ENCODE measurements around the gene CEP89. TPM values are rescaled to one million over a fixed set of nuclear protein-coding genes. Genes with fewer than 3 reads are reported as not detected.

CEP89 gene
- total and polyA plus RNA-seq, 2 donors, result 6.8 to 12.5 TPM

- 99% methylated on average over 12 of the region's 12 CpGs for WGBS
- Histone ChIP-seq H3K4me1 (ENCODE audit: control insufficient read depth in 2 of 2, insufficient read depth in 2 of 2, low read length in 2 of 2) (no peaks in the 10 kb centered on the region), H3K4me3 (ENCODE audit: low read length in 2 of 2) (no peak overlapping the region), H3K27me3 (ENCODE audit: control insufficient read depth in 2 of 2, insufficient read depth in 1 of 2, low read length in 1 of 2) (no peaks in the 10 kb centered on the region), H3K9me3 (ENCODE audit: control insufficient read depth in 2 of 2, insufficient read depth in 1 of 2, low read length in 1 of 2) (no peaks in the 10 kb centered on the region), H3K36me3 (ENCODE audit: control insufficient read depth in 2 of 2, insufficient read depth in 2 of 2, low read length in 1 of 2) (peaks cover 0 to 13% of the 10 kb centered on the region in 2 donors), H3K27ac (ENCODE audit: low read depth in 1 of 2, low read length in 1 of 2) (no peak overlapping the region)
- DNase-seq (ENCODE audit: low read depth in 6 of 9, low spot score in 9 of 9), result no peak
These were observed 92.8 kb downstream of the CEP89 start for GRCh38 chr19:32878988-32879387.

GRCh38 chr19:32877977-32878745 is 93.6 kb downstream of the CEP89 start:
- WGBS, result 98% methylated on average over 14 of the region's 14 CpGs
- H3K27ac ChIP-seq (ENCODE audit: low read depth in 1 of 2, low read length in 1 of 2), result no peak overlapping the region
- H3K27me3 ChIP-seq (ENCODE audit: control insufficient read depth in 2 of 2, insufficient read depth in 1 of 2, low read length in 1 of 2), result no peaks in the 10 kb centered on the region
- no peaks in the 10 kb centered on the region for H3K9me3 ChIP-seq (ENCODE audit: control insufficient read depth in 2 of 2, insufficient read depth in 1 of 2, low read length in 1 of 2)
- H3K4me1 ChIP-seq (ENCODE audit: control insufficient read depth in 2 of 2, insufficient read depth in 2 of 2, low read length in 2 of 2), result no peaks in the 10 kb centered on the region
- peaks cover 0 to 13% of the 10 kb centered on the region in 2 donors for H3K36me3 ChIP-seq (ENCODE audit: control insufficient read depth in 2 of 2, insufficient read depth in 2 of 2, low read length in 1 of 2)
- DNase-seq (ENCODE audit: low read depth in 6 of 9, low spot score in 9 of 9), result no peak
- no peak overlapping the region for H3K4me3 ChIP-seq (ENCODE audit: low read length in 2 of 2)

DNA sequence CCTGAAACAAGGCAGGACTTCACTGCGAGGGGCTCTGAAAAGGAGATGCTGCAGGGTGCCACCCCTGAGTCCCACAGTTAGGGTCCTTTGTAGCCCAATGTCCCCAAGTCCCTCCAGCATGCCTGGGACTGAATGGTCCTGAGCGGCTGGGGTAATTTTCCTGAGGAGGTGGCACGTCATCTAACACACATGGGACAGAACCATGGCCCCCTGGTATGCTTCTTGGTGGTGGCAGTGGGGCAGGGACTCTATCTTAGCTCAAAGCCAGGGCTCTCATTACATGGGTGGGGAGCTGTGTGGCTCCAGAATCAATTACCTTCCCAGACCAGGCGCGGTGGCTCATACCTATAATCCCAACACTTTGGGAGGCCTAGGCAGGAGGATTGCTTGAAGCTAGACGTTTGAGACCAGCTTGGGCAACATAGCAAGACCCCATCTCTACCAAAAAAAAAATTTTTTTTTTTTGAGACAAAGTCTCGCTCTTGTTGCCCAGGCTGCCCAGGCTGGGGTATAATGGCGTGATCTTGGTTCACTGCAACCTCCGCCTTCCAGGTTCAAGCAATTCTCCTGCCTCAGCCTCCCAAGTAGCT is 94.3 kb downstream of the CEP89 start:
- no peak overlapping the region for H3K4me3 ChIP-seq (ENCODE audit: low read length in 2 of 2)
- H3K4me1 ChIP-seq (ENCODE audit: control insufficient read depth in 2 of 2, insufficient read depth in 2 of 2, low read length in 2 of 2), result no peaks in the 10 kb centered on the region
- no peak overlapping the region for H3K27ac ChIP-seq (ENCODE audit: low read depth in 1 of 2, low read length in 1 of 2)
- H3K9me3 ChIP-seq (ENCODE audit: control insufficient read depth in 2 of 2, insufficient read depth in 1 of 2, low read length in 1 of 2), result no peaks in the 10 kb centered on the region
- no peaks in the 10 kb centered on the region for H3K27me3 ChIP-seq (ENCODE audit: control insufficient read depth in 2 of 2, insufficient read depth in 1 of 2, low read length in 1 of 2)
- whole genome bisulfite sequencing, result 93% methylated on average over 9 of the region's 9 CpGs
- no peak for DNase-seq (ENCODE audit: low read depth in 6 of 9, low spot score in 9 of 9)
- H3K36me3 ChIP-seq (ENCODE audit: control insufficient read depth in 2 of 2, insufficient read depth in 2 of 2, low read length in 1 of 2), result peaks cover 0 to 13% of the 10 kb centered on the region in 2 donors

GRCh38 chr19:32876919-32877285 is 94.9 kb downstream of the CEP89 start:
- Histone ChIP-seq H3K9me3 (ENCODE audit: control insufficient read depth in 2 of 2, insufficient read depth in 1 of 2, low read length in 1 of 2) (no peaks in the 10 kb centered on the region), H3K27me3 (ENCODE audit: control insufficient read depth in 2 of 2, insufficient read depth in 1 of 2, low read length in 1 of 2) (no peaks in the 10 kb centered on the region), H3K4me3 (ENCODE audit: low read length in 2 of 2) (no peak overlapping the region), H3K4me1 (ENCODE audit: control insufficient read depth in 2 of 2, insufficient read depth in 2 of 2, low read length in 2 of 2) (no peaks in the 10 kb centered on the region), H3K27ac (ENCODE audit: low read depth in 1 of 2, low read length in 1 of 2) (no peak overlapping the region), H3K36me3 (ENCODE audit: control insufficient read depth in 2 of 2, insufficient read depth in 2 of 2, low read length in 1 of 2) (peaks cover 0 to 13% of the 10 kb centered on the region in 2 donors)
- no peak for DNase-seq (ENCODE audit: low read depth in 6 of 9, low spot score in 9 of 9)
- WGBS, result 97% methylated on average over 12 of the region's 12 CpGs

DNA sequence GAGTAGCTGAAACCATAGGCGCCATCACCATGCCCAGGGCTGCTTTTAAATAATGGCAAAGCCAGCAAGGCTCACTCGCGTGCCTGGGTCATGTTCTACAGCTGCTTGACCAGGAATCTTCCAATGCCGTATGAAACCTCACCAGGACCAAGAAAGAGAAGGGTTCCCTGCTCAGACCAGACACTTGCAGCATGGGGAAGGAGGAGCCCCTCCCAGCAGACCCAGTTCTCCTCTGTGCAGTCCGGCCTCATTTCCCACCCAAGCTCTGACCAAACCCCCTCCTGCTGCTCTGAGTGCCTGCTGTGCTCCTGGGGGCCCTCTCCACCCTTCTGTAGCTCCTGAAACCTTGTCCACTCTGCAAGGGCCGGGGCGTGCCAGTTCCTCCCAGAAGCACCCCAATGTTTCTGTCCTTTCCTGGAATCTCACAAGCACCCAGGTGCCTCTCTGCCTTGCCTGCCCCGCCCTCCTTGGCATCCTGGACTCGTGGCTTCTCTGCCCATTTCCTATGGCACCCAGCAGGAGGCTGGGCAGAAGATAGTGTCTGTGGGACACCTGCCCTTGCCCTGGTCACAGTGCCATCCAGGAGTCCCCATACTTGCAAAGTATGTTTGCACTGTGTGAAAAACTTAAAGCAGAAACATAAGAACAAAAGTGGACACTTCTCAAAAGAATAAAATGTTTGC is 95.4 kb downstream of the CEP89 start:
- H3K27ac ChIP-seq (ENCODE audit: low read depth in 1 of 2, low read length in 1 of 2), result no peak overlapping the region
- H3K27me3 ChIP-seq (ENCODE audit: control insufficient read depth in 2 of 2, insufficient read depth in 1 of 2, low read length in 1 of 2), result no peaks in the 10 kb centered on the region
- H3K4me1 ChIP-seq (ENCODE audit: control insufficient read depth in 2 of 2, insufficient read depth in 2 of 2, low read length in 2 of 2), result no peaks in the 10 kb centered on the region
- WGBS, result 92% methylated on average over 9 of the region's 9 CpGs
- no peak for DNase-seq (ENCODE audit: low read depth in 6 of 9, low spot score in 9 of 9)
- H3K36me3 ChIP-seq (ENCODE audit: control insufficient read depth in 2 of 2, insufficient read depth in 2 of 2, low read length in 1 of 2), result peaks cover 0 to 13% of the 10 kb centered on the region in 2 donors
- no peak overlapping the region for H3K4me3 ChIP-seq (ENCODE audit: low read length in 2 of 2)
- H3K9me3 ChIP-seq (ENCODE audit: control insufficient read depth in 2 of 2, insufficient read depth in 1 of 2, low read length in 1 of 2), result no peaks in the 10 kb centered on the region

DNA sequence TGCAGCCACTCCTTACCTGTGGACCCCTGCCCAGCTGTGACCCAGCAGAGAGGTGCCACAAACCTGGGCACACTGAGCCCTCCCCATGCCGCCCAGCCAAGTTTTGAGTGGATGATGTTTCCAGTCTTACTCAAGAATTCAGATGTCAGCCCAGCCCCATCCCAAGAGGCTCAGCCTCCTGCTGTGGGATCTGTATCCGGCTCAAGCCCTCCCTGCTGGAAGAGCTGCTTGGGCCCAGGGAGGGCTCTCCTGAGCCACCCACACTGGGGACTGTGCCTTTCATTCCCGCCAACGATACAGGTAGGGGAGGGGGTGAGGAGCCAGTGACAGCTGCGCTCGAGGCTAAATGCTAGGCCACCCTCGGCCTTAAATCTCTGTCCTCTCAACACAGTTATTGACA is 96.3 kb downstream of the CEP89 start:
- no peak for DNase-seq (ENCODE audit: low read depth in 6 of 9, low spot score in 9 of 9)
- whole genome bisulfite sequencing, result 86% methylated on average over 7 of the region's 7 CpGs
- H3K9me3 ChIP-seq (ENCODE audit: control insufficient read depth in 2 of 2, insufficient read depth in 1 of 2, low read length in 1 of 2), result no peaks in the 10 kb centered on the region

GRCh38 chr19:32874605-32875004 is 97.2 kb downstream of the CEP89 start:
- Histone ChIP-seq H3K36me3 (ENCODE audit: control insufficient read depth in 2 of 2, insufficient read depth in 2 of 2, low read length in 1 of 2) (peaks cover 0 to 8% of the 10 kb centered on the region in 2 donors), H3K27ac (ENCODE audit: low read depth in 1 of 2, low read length in 1 of 2) (no peak overlapping the region), H3K4me1 (ENCODE audit: control insufficient read depth in 2 of 2, insufficient read depth in 2 of 2, low read length in 2 of 2) (no peaks in the 10 kb centered on the region), H3K9me3 (ENCODE audit: control insufficient read depth in 2 of 2, insufficient read depth in 1 of 2, low read length in 1 of 2) (no peaks in the 10 kb centered on the region), H3K27me3 (ENCODE audit: control insufficient read depth in 2 of 2, insufficient read depth in 1 of 2, low read length in 1 of 2) (no peaks in the 10 kb centered on the region), H3K4me3 (ENCODE audit: low read length in 2 of 2) (no peak overlapping the region)
- 85% methylated on average over 9 of the region's 9 CpGs for WGBS
- no peak for DNase-seq (ENCODE audit: low read depth in 6 of 9, low spot score in 9 of 9)

More for the DNA sequence above, 96.3 kb downstream of the CEP89 start:
- Histone ChIP-seq H3K4me1 (ENCODE audit: control insufficient read depth in 2 of 2, insufficient read depth in 2 of 2, low read length in 2 of 2) (no peaks in the 10 kb centered on the region), H3K4me3 (ENCODE audit: low read length in 2 of 2) (no peak overlapping the region), H3K27ac (ENCODE audit: low read depth in 1 of 2, low read length in 1 of 2) (no peak overlapping the region), H3K27me3 (ENCODE audit: control insufficient read depth in 2 of 2, insufficient read depth in 1 of 2, low read length in 1 of 2) (no peaks in the 10 kb centered on the region), H3K36me3 (ENCODE audit: control insufficient read depth in 2 of 2, insufficient read depth in 2 of 2, low read length in 1 of 2) (peaks cover 0 to 13% of the 10 kb centered on the region in 2 donors)

- Histone ChIP-seq H3K4me1 (ENCODE audit: control insufficient read depth in 2 of 2, insufficient read depth in 2 of 2, low read length in 2 of 2) (no peaks in the 10 kb centered on the region), H3K9me3 (ENCODE audit: control insufficient read depth in 2 of 2, insufficient read depth in 1 of 2, low read length in 1 of 2) (no peaks in the 10 kb centered on the region), H3K4me3 (ENCODE audit: low read length in 2 of 2) (no peak overlapping the region), H3K36me3 (ENCODE audit: control insufficient read depth in 2 of 2, insufficient read depth in 2 of 2, low read length in 1 of 2) (peaks cover 0 to 5% of the 10 kb centered on the region in 2 donors), H3K27me3 (ENCODE audit: control insufficient read depth in 2 of 2, insufficient read depth in 1 of 2, low read length in 1 of 2) (no peaks in the 10 kb centered on the region), H3K27ac (ENCODE audit: low read depth in 1 of 2, low read length in 1 of 2) (no peak overlapping the region)
- 92% methylated on average over 18 of the region's 18 CpGs for WGBS
- DNase-seq (ENCODE audit: low read depth in 6 of 9, low spot score in 9 of 9), result no peak
These were observed 98.4 kb downstream of the CEP89 start for GRCh38 chr19:32873247-32873959.

DNA sequence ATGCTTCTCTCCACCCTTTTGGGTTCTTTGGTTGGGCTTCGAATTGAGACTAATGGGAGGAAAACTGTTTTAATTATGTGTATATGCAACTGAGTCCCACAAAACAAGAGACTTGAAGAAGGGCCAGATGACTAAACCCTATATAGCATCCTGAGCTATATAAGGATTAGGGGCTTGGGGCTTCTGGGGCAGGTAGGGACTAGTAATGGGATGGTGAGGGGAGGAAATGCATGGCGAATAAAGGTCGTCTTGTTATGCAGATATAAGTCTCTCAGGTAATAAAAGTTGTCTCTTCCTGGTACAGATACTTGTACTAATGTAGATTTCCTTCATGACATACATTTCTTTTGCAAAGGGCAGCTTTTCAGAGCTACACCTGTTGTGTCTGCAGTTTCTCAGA is 99.4 kb downstream of the CEP89 start:
- Histone ChIP-seq H3K27me3 (ENCODE audit: control insufficient read depth in 2 of 2, insufficient read depth in 1 of 2, low read length in 1 of 2) (no peaks in the 10 kb centered on the region), H3K4me3 (ENCODE audit: low read length in 2 of 2) (no peak overlapping the region), H3K9me3 (ENCODE audit: control insufficient read depth in 2 of 2, insufficient read depth in 1 of 2, low read length in 1 of 2) (no peaks in the 10 kb centered on the region), H3K4me1 (ENCODE audit: control insufficient read depth in 2 of 2, insufficient read depth in 2 of 2, low read length in 2 of 2) (no peaks in the 10 kb centered on the region), H3K36me3 (ENCODE audit: control insufficient read depth in 2 of 2, insufficient read depth in 2 of 2, low read length in 1 of 2) (no peaks in the 10 kb centered on the region), H3K27ac (ENCODE audit: low read depth in 1 of 2, low read length in 1 of 2) (no peak overlapping the region)
- WGBS, result 94% methylated on average over 3 of the region's 3 CpGs
- DNase-seq (ENCODE audit: low read depth in 6 of 9, low spot score in 9 of 9), result no peak
